ENCODE measurements around the gene ZIK1. TPM values are rescaled to one million over a fixed set of nuclear protein-coding genes. Genes with fewer than 3 reads are reported as not detected.

The ZIK1 gene
- total RNA-seq, 2 experiments from 2014 or later, result 4.6 to 5.3 TPM

DNA sequence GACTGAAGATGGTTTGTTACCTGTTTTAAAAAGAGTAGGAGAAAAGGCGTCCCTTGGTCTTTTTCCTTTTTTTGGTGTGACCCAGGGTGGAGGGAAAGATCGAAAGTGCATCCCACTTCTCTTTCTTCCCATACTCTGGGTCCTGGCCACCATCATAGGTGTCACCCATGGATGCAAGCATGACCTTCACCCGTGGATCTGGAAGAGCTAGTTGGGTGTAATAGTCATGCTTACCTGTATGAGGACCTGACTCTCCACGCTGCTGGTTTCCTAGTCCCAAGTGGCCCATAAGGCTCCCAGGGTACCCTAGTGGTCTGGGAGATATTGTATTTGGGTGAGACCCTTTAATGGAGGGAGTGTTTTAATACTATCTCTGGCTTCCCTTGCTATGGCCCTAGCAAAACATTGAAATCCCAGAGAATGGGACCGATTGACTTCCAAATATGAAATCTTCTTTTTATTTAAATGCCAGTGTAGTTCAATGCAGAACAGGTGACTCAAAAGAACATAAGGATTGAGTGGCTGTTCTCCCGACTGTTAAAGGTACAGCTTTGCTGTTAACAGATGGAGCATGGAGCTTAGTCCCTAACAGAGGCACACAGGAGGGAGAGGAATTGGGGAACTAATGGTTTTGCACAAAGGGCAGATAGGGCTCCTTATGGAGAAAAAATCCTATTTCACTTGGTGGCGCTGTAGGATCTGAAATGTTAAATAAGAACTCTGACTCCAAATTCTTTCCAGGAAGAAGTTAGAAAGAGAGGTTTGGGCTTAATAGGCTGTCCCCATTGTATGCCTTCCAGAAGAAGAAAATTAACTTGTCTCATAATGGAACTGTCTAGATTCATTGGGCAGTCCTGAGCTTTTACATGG, 17.3 kb upstream of the ZIK1 start:
- intact Hi-C loops (cut with DNase I, micrococcal nuclease), result no loop called here
- no peaks in the 10 kb centered on the region for H3K4me1 Mint-ChIP-seq
- H3K27ac Mint-ChIP-seq, result no peak overlapping the region
- ATAC-seq (no peak), DNase-seq (peak; percentile 37)
- H3K36me3 Mint-ChIP-seq (ENCODE audit: low read depth), result peaks cover 31% of the 10 kb centered on the region
- no peaks in the 10 kb centered on the region for H3K27me3 Mint-ChIP-seq
- H3K9me3 Mint-ChIP-seq (ENCODE audit: low read depth), result peaks cover 60% of the 10 kb centered on the region
- POLR2A ChIA-PET, result no interaction called here
- H3K4me3 Mint-ChIP-seq, result no peak overlapping the region
- CTCF ChIA-PET, result no interaction called here

DNA sequence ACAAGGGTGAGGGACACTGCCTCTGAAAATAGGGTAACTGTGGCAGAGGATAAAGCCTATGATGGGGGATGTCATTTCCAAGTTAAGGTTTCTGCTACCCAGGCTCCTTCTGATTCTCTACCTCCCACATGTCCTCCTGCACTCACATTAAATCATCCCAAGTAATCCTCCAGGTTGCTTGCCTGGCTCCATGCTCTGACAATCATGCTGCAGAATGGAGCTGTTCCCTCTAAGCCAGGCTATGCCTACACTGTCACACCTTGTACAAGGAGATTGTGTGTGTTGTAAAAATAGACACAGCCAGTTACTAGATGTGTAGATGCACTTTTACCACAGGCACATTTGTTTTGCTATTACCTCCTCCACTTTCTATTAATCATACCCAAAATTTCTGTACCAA, 13.2 kb upstream of the ZIK1 start:
- POLR2A ChIA-PET, result no interaction called here

GRCh38 chr19:57572415-57572947, 11.5 kb upstream of the ZIK1 start:
- Mint-ChIP-seq H3K4me1 (peaks cover 8% of the 10 kb centered on the region), H3K4me3 (no peak overlapping the region), H3K9me3 (ENCODE audit: low read depth) (peaks cover 75% of the 10 kb centered on the region), H3K27me3 (no peaks in the 10 kb centered on the region), H3K36me3 (ENCODE audit: low read depth) (peaks cover 66% of the 10 kb centered on the region), H3K27ac (no peak overlapping the region)
- DNase-seq (no peak), ATAC-seq (no peak)
- intact Hi-C loops (cut with DNase I, micrococcal nuclease), result no loop called here
- POLR2A ChIA-PET, result no interaction called here
- CTCF ChIA-PET, result no interaction called here

More for the DNA sequence above, 13.2 kb upstream of the ZIK1 start:
- H3K4me1 Mint-ChIP-seq, result no peaks in the 10 kb centered on the region
- CTCF ChIA-PET, result no interaction called here
- H3K36me3 Mint-ChIP-seq (ENCODE audit: low read depth), result peaks cover 57% of the 10 kb centered on the region
- intact Hi-C loops (cut with DNase I, micrococcal nuclease), result no loop called here
- ATAC-seq, result no peak
- H3K4me3 Mint-ChIP-seq, result no peak overlapping the region
- H3K27me3 Mint-ChIP-seq, result no peaks in the 10 kb centered on the region
- no peak for DNase-seq
- H3K27ac Mint-ChIP-seq, result no peak overlapping the region
- H3K9me3 Mint-ChIP-seq (ENCODE audit: low read depth), result peaks cover 75% of the 10 kb centered on the region

DNA sequence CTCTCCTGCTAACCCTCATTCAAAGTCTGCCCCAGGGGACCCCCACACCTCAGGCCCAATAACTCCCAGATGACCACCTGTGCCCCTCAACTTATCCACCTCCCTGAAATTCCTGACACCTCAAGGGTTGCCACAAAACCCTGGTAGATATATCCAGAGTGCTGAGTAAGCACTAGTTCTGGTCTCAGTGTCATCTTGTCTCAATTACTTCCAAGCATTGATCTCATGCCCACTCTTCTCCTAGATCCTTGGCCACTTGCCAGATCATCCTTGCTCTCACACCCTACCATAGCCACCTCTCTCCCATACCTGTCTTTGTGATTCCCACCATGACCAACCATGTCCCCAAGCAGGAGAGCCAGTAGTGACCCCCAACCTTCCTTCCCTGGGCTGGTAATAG, 7.3 kb upstream of the ZIK1 start:
- H3K27me3 Mint-ChIP-seq, result no peaks in the 10 kb centered on the region
- ATAC-seq (no peak), DNase-seq (no peak)
- H3K4me1 Mint-ChIP-seq, result peaks cover 20% of the 10 kb centered on the region
- POLR2A ChIA-PET, result no interaction called here
- no peak overlapping the region for H3K4me3 Mint-ChIP-seq
- H3K27ac Mint-ChIP-seq, result no peak overlapping the region
- CTCF ChIA-PET, result no interaction called here
- peaks cover 67% of the 10 kb centered on the region for H3K36me3 Mint-ChIP-seq (ENCODE audit: low read depth)
- intact Hi-C loops (cut with DNase I, micrococcal nuclease), result loop anchor here (5.0 kb wide), 5 partner anchors 36 to 606 kb away; partner anchors contain the start of genes ZNF134 (in 1 of the 2), ZNF274 (in 1 of the 2), ZNF329 (in 1 of the 2) and ZNF460 (in 1 of the 2)
- peaks cover 59% of the 10 kb centered on the region for H3K9me3 Mint-ChIP-seq (ENCODE audit: low read depth)

DNA sequence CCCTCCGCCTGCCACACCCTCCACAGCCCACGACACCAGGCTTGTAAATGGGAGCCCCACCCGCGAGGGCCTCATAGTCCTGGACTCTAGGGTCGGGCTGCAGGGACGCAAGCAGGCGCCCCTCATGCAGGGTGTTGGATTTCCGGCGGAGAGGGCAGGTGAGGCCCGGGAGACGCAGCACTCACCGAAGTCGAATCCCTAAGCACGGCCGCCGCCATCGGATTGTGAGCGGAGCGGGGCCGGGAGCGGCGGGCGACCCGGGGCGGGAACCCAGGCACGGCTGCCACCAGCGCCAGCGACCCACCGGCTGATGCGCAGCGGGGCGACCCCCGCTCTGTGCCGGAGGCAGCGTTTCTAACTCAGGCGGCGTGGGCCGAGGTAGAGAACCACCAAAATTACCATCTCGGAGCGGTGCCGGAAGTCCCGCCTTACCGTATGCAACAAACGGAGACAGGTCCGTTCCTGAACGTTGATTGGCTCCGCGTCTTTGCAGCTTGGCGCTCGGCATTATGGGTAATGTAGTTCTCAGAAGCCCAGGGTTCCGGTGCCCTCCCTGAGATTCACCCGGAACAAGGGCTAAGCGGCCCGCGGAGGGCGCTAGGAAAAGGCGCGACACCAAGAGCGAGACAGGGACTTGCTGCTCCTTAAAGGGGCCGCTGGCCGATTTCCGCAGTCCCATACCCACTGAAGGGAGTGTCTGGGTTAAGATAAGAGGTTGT, 5.3 kb upstream of the ZIK1 start, which contains the start of gene ZNF416:
ZNF416 (minus strand) TSS at position 425 of the 719 bp plus-strand sequence; CDS start at position 218, 207 bp downstream.
- Mint-ChIP-seq H3K9me3 (ENCODE audit: low read depth) (peaks cover 56% of the 10 kb centered on the region), H3K4me3 (peak within 1 kb of the TSS; percentile 77), H3K36me3 (ENCODE audit: low read depth) (peaks cover 50% of the 10 kb centered on the region), H3K4me1 (peaks cover 23% of the 10 kb centered on the region), H3K27me3 (no peaks in the 10 kb centered on the region), H3K27ac (peak within 1 kb of the TSS; percentile 77)
- ChIA-PET POLR2A (no interaction called here), CTCF (no interaction called here)
- DNase-seq (peak; percentile 97), ATAC-seq (peak; percentile 96)
- intact Hi-C loops (cut with DNase I, micrococcal nuclease), result loop anchor here (1.0 to 5.0 kb wide), 23 partner anchors 19 to 862 kb away; partner anchors contain the start of genes ZNF134 (in 2 of the 2), ZNF419 (in 2 of the 2), ZNF530 (in 2 of the 2) and ZNF548 (in 2 of the 2)

GRCh38 chr19:57583104-57583520, 833 bp upstream of the ZIK1 start:
- H3K27me3 Mint-ChIP-seq, result no peaks in the 10 kb centered on the region
- H3K27ac Mint-ChIP-seq, result no peak overlapping the region
- intact Hi-C loops (cut with DNase I, micrococcal nuclease), result no loop called here
- peaks cover 49% of the 10 kb centered on the region for H3K9me3 Mint-ChIP-seq (ENCODE audit: low read depth)
- DNase-seq (no peak), ATAC-seq (no peak)
- peaks cover 22% of the 10 kb centered on the region for H3K4me1 Mint-ChIP-seq
- no peak overlapping the region for H3K4me3 Mint-ChIP-seq
- CTCF ChIA-PET, result no interaction called here
- H3K36me3 Mint-ChIP-seq (ENCODE audit: low read depth), result peaks cover 42% of the 10 kb centered on the region
- POLR2A ChIA-PET, result no interaction called here

DNA sequence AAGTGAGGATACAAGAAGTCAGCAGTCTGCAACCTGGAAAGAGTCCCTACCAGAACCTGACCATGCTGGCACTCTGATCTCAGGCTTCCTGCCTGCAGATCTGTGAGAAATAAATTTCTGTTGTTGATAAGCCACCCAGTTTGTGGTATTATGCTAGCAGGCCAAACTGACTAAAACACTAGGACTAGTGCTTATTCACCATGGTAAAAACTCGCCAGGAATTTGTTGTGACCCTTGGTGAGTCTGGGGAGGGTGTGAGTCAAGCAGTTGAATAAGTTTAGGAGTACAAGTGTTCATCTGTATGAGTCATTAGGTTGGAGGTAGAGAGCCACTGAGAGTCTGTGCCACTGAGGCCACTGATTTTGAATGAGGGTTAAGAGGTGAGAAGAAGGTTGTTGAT, 3.6 kb downstream of the ZIK1 start:
- no peaks in the 10 kb centered on the region for H3K27me3 Mint-ChIP-seq
- H3K9me3 Mint-ChIP-seq (ENCODE audit: low read depth), result peaks cover 64% of the 10 kb centered on the region
- H3K36me3 Mint-ChIP-seq (ENCODE audit: low read depth), result peaks cover 80% of the 10 kb centered on the region
- peaks cover 17% of the 10 kb centered on the region for H3K4me1 Mint-ChIP-seq
- ATAC-seq (no peak), DNase-seq (no peak)
- intact Hi-C loops (cut with DNase I, micrococcal nuclease), result no loop called here
- ChIA-PET POLR2A (no interaction called here), CTCF (no interaction called here)
- H3K4me3 Mint-ChIP-seq, result no peak overlapping the region
- no peak overlapping the region for H3K27ac Mint-ChIP-seq

- ChIA-PET CTCF (no interaction called here), POLR2A (no interaction called here)
- intact Hi-C loops (cut with DNase I, micrococcal nuclease), result loop anchor here (1.0 kb wide), 8 partner anchors 15 to 188 kb away; partner anchors contain the start of genes ZNF134 (in 2 of the 2), ZIK1 (in 1 of the 2), ZNF17 (in 1 of the 2) and ZNF211 (in 1 of the 2)
- H3K27ac Mint-ChIP-seq, result peak overlapping the region; percentile 79
- H3K4me1 Mint-ChIP-seq, result peaks cover 12% of the 10 kb centered on the region
- ATAC-seq (peak; percentile 54), DNase-seq (no peak)
- peaks cover 37% of the 10 kb centered on the region for H3K9me3 Mint-ChIP-seq (ENCODE audit: low read depth)
- H3K27me3 Mint-ChIP-seq, result no peaks in the 10 kb centered on the region
- peaks cover 36% of the 10 kb centered on the region for H3K36me3 Mint-ChIP-seq (ENCODE audit: low read depth)
- H3K4me3 Mint-ChIP-seq, result peak overlapping the region; percentile 81
Measured at GRCh38 chr19:57599377-57599760, 15.4 kb downstream of the ZIK1 start.

- Mint-ChIP-seq H3K4me3 (peak within 1 kb of the TSS; percentile 81), H3K27me3 (no peaks in the 10 kb centered on the region), H3K4me1 (peaks cover 12% of the 10 kb centered on the region), H3K36me3 (ENCODE audit: low read depth) (peaks cover 41% of the 10 kb centered on the region), H3K9me3 (ENCODE audit: low read depth) (peaks cover 40% of the 10 kb centered on the region), H3K27ac (peak within 1 kb of the TSS; percentile 79)
- intact Hi-C loops (cut with DNase I, micrococcal nuclease), result loop anchor here (1.0 kb wide), 8 partner anchors 14 to 189 kb away; partner anchors contain the start of genes ZNF134 (in 2 of the 2), ZIK1 (in 1 of the 2), ZNF17 (in 1 of the 2) and ZNF211 (in 1 of the 2)
- CTCF ChIA-PET, result no interaction called here
- POLR2A ChIA-PET, result interaction anchor here (0.5 kb wide), 1 partner anchor 253 kb away, joined by 3 read pairs; no protein-coding TSS in a partner anchor
- DNase-seq (peak; percentile 95), ATAC-seq (peak; percentile 98)
Measured at GRCh38 chr19:57599761-57600383, 15.9 kb downstream of the ZIK1 start, which contains the start of gene ZNF530. TSS of gene ZNF530 (plus strand) at chr19:57599885. CDS start at chr19:57604346, 4,461 bp downstream.

GRCh38 chr19:57606931-57607330, 23.0 kb downstream of the ZIK1 start:
- POLR2A ChIA-PET, result no interaction called here

DNA sequence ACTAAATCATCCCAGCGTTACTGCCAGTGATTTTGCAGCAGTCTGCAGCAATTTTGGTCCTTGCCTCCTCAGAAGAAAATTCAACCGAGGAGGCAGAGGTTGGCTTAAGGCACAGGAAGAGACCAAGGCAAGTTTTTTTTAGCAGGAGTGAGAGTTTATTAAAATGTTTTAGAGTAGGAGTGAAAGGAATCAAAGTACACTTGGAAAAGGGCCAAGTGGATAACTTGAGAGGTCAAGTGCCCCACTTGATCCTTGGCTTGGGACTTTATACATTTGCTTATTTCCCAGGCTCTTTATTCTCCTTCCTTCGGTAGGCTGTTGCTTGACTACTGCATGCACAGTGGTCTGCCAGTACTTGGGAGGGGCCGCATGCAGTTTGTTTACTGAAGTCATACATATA, 27.2 kb downstream of the ZIK1 start:
- POLR2A ChIA-PET, result no interaction called here
- CTCF ChIA-PET, result interaction anchor here (0.6 kb wide), 1 partner anchor 10 kb away, joined by 3 read pairs; no protein-coding TSS in a partner anchor
- Mint-ChIP-seq H3K27me3 (no peaks in the 10 kb centered on the region), H3K36me3 (ENCODE audit: low read depth) (peaks cover 48% of the 10 kb centered on the region), H3K27ac (no peak overlapping the region), H3K4me1 (peaks cover 19% of the 10 kb centered on the region), H3K4me3 (no peak overlapping the region), H3K9me3 (ENCODE audit: low read depth) (peaks cover 35% of the 10 kb centered on the region)
- no peak for DNase-seq
- no peak for ATAC-seq
- intact Hi-C loops (cut with DNase I, micrococcal nuclease), result loop anchor here in 1 of 2 experiments (5.0 kb wide), 1 partner anchor 34 kb away; the partner anchor contains the start of gene ZNF416

More at GRCh38 chr19:57606931-57607330, 23.0 kb downstream of the ZIK1 start:
- DNase-seq, result no peak
- Mint-ChIP-seq H3K4me3 (no peak overlapping the region), H3K4me1 (no peaks in the 10 kb centered on the region), H3K36me3 (ENCODE audit: low read depth) (peaks cover 67% of the 10 kb centered on the region), H3K27ac (no peak overlapping the region), H3K9me3 (ENCODE audit: low read depth) (peaks cover 46% of the 10 kb centered on the region), H3K27me3 (no peaks in the 10 kb centered on the region)
- intact Hi-C loops (cut with DNase I, micrococcal nuclease), result no loop called here
- CTCF ChIA-PET, result no interaction called here
- ATAC-seq, result no peak
